HUES48 (cell line): ENCODE results near the gene IL18R1.

Experiments used
- H3K27ac ChIP-seq: one replicate; pipeline ENCODE4 v1.7.0; 2013; ENCODE audit warnings: low read depth, low read length, inconsistent platforms
- H3K27me3 ChIP-seq: 2 replicates; pipeline ENCODE4 v1.6.1; 2013; ENCODE audit warnings: mild to moderate bottlenecking, low read length; ENCODE audit not compliant: control insufficient read depth, insufficient read depth
- H3K36me3 ChIP-seq: 2 replicates; pipeline ENCODE4 v1.6.1; 2013; ENCODE audit warnings: low read length; ENCODE audit not compliant: control insufficient read depth, insufficient read depth
- H3K4me1 ChIP-seq: 2 replicates; pipeline ENCODE4 v1.6.1; 2013; ENCODE audit warnings: mild to moderate bottlenecking, low read length; ENCODE audit not compliant: control insufficient read depth, insufficient read depth
- H3K4me3 ChIP-seq: 2 replicates; pipeline ENCODE4 v1.5.1; 2013; ENCODE audit warnings: mild to moderate bottlenecking, low read depth, low read length
- H3K9ac ChIP-seq: 2 replicates; pipeline ENCODE4 v1.6.1; 2013; ENCODE audit warnings: mild to moderate bottlenecking, low read depth, low read length, moderate library complexity
- H3K9me3 ChIP-seq: 2 replicates; pipeline ENCODE4 v1.6.1; 2013; ENCODE audit warnings: low read length; ENCODE audit not compliant: control insufficient read depth, insufficient read depth

IL18R1 gene

DNA sequence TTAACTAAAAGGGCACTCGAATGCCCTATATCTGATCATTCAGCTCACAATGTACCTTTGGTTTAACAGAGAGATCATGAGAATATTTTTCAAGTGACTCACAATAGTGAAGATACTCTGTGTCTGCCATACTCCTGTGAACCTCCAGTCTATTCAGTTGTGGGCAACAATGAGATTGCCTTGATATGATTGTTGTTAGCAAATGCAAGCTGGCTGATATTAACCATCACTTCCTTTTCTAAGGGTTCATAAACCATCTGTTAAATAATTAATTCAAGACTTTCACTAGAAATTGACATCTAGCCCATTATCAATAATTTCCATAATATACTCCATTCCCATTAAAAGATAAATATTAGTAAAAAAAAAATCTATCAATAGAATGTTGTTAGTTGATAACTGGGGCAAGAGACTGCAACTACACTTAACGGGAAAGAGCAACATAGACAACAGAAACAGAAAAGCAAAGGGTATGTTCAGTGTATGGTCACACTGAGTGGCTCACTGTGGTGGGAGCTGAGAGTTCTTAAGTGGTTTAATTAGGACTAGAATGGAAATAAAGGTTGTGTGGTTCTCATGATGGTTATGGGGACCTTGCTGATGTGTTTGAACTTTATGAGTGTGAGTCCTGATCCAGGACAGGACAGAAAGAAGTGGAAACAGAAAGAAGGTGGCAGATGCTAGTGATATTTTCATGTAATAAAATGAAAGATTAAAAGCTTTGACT is 79.2 kb downstream of the IL18R1 start:
- Histone ChIP-seq H3K9ac (no peak overlapping the region), H3K27ac (no peak overlapping the region), H3K9me3 (no peaks in the 10 kb centered on the region), H3K36me3 (no peaks in the 10 kb centered on the region), H3K4me3 (no peak overlapping the region), H3K4me1 (no peaks in the 10 kb centered on the region), H3K27me3 (no peaks in the 10 kb centered on the region)

DNA sequence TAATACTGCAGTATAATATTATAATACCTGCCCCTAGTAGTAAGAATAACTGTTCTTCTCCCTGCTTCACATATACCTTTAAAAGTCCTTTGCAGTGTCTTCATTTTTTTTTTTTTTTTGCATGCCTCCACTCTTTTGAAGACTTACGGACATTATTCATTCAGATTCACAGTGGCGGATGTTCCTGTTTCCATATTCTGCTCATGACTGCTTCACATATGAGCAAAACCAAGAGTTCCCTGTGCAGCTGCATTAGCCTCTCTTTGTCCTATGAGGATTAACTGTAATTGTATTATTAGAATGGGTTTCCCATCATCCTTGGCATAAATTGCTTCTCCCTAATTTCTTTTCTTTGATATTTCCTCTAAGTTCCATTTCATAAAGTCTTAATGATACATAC is 80.1 kb downstream of the IL18R1 start:
- H3K9me3 ChIP-seq, result no peaks in the 10 kb centered on the region
- no peaks in the 10 kb centered on the region for H3K27me3 ChIP-seq
- no peaks in the 10 kb centered on the region for H3K4me1 ChIP-seq
- no peaks in the 10 kb centered on the region for H3K36me3 ChIP-seq
- no peak overlapping the region for H3K27ac ChIP-seq
- no peak overlapping the region for H3K9ac ChIP-seq
- H3K4me3 ChIP-seq, result no peak overlapping the region

DNA sequence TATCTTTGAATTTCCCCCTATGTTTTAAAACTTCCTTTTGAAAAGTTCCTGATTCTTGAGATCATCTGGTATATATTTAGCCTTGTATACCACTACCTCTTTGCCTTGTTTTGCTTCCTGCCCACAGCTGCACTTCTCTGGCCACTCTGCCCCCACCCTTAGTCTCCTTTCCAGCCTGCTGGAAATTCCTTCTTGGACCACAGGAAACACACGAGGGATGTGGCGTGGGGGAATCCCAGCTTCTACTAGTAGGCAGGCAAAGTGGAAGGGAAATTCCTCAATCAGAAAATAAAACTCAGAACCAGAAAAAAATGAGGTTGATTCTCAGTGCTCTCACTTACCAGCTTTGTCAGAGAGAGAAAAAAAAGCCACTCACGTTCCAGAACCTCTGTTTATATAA is 80.7 kb downstream of the IL18R1 start:
- no peaks in the 10 kb centered on the region for H3K36me3 ChIP-seq
- H3K9me3 ChIP-seq, result no peaks in the 10 kb centered on the region
- H3K27me3 ChIP-seq, result no peaks in the 10 kb centered on the region
- H3K9ac ChIP-seq, result no peak overlapping the region
- H3K4me1 ChIP-seq, result no peaks in the 10 kb centered on the region
- no peak overlapping the region for H3K4me3 ChIP-seq
- no peak overlapping the region for H3K27ac ChIP-seq

DNA sequence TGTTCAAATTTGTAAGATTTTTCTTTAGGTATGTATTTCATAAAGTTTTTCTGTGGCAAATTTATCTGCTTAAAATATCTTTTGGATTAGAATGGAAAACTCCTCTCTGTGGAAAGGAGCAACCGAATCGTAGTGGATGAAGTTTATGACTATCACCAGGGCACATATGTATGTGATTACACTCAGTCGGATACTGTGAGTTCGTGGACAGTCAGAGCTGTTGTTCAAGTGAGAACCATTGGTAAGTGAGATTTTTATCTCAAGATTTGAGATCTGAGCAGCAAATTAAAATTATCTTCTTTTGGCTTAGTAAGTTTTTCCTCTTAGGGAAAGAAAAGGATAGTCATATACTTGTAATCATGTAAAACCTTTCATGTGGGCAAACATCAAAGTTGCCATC is 81.5 kb downstream of the IL18R1 start:
- Histone ChIP-seq H3K9ac (no peak overlapping the region), H3K36me3 (no peaks in the 10 kb centered on the region), H3K27ac (no peak overlapping the region), H3K27me3 (no peaks in the 10 kb centered on the region), H3K4me1 (no peaks in the 10 kb centered on the region), H3K4me3 (no peak overlapping the region), H3K9me3 (no peaks in the 10 kb centered on the region)

DNA sequence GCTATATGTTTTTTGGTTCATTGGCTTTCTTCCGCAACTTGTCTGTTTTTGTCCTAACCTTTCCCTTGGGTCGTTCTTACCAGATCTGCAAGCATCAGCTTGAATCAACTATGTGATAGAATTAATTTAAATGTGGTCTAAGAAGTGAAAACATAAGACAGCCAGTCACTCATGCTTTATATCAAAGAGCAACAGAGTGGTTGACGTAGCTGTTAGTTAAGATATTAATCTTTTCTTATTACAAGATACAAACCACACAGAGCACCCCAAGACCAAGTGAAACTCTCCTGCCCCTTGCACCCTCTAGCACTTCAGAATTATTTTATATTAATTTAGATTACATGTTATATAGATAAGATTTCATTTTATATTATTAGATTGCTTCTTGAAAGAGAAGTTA is 82.5 kb downstream of the IL18R1 start:
- H3K36me3 ChIP-seq, result no peaks in the 10 kb centered on the region
- 0 out of 2 replicates have a peak, but pooled peaks cover 2% of the 10 kb centered on the region for H3K4me1 ChIP-seq
- no peaks in the 10 kb centered on the region for H3K9me3 ChIP-seq
- no peak overlapping the region for H3K9ac ChIP-seq
- no peak overlapping the region for H3K4me3 ChIP-seq
- no peaks in the 10 kb centered on the region for H3K27me3 ChIP-seq
- H3K27ac ChIP-seq, result no peak overlapping the region

DNA sequence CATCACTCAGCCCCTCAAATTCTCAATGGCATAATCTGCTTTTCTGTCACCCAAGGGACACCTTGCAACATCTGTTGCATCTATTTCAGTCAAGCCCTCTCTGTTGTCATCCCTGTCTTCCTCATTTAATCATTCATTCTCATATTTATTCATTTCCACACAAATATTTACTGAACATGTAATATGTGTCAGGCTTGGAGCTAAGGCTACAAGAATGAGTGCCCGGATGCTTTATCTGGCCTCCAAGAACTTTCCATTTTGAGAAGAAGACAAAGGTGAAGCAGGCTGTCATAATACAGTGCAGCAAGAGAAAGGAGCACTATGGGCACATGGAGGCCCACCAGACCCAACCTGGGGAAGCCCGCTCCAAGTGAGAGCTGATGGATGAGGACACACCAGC is 83.0 kb downstream of the IL18R1 start:
- no peaks in the 10 kb centered on the region for H3K9me3 ChIP-seq
- H3K4me3 ChIP-seq, result no peak overlapping the region
- H3K36me3 ChIP-seq, result no peaks in the 10 kb centered on the region
- no peak overlapping the region for H3K27ac ChIP-seq
- H3K27me3 ChIP-seq, result no peaks in the 10 kb centered on the region
- H3K4me1 ChIP-seq, result 0 out of 2 replicates have a peak, but pooled peaks cover 3% of the 10 kb centered on the region
- H3K9ac ChIP-seq, result no peak overlapping the region

DNA sequence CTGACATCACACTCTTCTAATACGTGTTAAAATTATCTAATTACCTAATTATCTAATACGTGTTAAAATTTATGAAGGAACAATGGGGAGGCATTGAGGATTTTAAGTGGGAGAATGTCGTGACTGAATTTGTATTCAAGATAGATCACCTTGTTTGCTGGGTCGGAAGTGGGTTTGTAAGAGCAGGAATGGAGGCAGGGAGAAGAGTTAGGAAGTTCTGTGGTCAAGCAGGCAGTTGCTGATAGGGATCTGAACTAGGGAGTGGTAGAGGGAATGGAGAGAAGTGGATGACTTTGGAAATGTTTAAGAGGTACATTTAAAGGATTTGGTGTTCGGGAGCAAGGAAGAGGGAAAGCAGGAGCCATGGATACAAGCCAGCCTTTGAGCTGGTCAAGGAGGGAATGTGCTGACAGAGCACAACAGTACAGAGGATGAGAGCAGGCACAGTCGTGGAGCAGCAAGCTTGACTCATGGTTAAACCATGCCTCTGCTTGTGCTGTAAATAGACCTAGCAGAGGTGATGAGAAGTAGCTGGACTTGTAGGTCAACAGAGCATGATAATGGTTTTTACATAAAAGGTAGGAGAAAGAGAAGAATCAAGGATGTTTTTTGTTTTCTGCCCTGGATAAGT is 83.6 kb downstream of the IL18R1 start:
- H3K27ac ChIP-seq, result no peak overlapping the region
- H3K9ac ChIP-seq, result no peak overlapping the region
- H3K36me3 ChIP-seq, result no peaks in the 10 kb centered on the region
- H3K27me3 ChIP-seq, result no peaks in the 10 kb centered on the region
- no peaks in the 10 kb centered on the region for H3K9me3 ChIP-seq
- H3K4me1 ChIP-seq, result 0 out of 2 replicates have a peak, but pooled peaks cover 3% of the 10 kb centered on the region
- H3K4me3 ChIP-seq, result no peak overlapping the region

DNA sequence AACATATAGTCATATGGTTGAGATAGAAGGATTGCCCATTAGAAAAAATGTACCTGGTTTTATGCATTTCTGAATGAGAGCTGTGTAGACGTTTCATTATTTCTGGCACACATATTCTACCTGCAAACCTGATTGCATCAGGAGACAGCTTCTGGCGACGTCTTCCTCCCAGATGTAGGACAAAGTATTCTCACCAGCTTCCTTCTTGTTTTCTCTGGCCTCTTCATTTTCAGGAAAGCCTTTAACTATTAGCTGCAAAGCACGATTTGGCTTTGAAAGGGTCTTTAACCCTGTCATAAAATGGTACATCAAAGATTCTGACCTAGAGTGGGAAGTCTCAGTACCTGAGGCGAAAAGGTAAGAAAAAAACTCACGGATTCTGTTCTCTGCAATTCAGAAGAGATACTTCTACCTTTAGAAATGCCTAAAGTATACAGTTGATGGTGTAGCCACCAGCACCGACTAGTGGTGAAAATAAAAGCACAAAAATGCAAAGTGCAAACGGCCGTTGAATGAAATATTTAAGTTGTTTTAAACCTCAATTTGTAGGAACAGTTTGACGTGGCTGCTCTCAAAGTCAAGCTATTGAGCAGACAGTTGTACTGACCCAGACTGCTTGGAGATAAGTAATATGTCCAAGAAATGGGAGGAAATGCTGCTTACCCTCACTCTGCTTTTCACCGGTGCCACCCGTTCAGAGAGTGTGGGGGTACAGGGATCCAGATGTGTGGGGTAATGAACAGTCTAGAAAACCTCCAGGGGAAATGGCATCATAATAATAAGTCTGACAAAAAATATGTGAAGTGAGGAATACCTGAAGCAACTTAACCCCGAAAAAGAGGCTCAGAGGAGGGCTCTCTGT is 87.6 kb downstream of the IL18R1 start:
- Histone ChIP-seq H3K9me3 (no peaks in the 10 kb centered on the region), H3K36me3 (no peaks in the 10 kb centered on the region), H3K27me3 (no peaks in the 10 kb centered on the region), H3K27ac (no peak overlapping the region), H3K4me3 (no peak overlapping the region), H3K4me1 (0 out of 2 replicates have a peak, but pooled peaks cover 3% of the 10 kb centered on the region), H3K9ac (no peak overlapping the region)

DNA sequence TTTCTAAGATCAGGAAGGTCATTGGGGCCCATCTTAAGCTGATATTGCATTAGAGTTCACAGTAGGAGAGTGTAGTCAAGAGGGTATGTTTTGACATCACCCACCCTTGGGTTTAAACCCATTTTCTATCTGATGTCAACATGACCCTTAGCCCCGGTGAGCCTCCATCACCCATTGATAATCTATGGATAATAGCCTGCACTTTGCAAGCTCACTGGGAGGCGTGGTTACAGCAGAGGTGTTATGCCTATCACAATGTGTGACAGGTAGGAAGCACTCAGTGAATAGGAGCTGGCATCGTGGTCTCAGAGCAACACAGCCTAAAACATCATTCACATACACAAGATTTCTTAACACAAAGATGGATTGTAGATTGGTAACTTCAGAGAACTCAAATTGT is 88.6 kb downstream of the IL18R1 start:
- Histone ChIP-seq H3K9ac (no peak overlapping the region), H3K4me3 (no peak overlapping the region), H3K9me3 (no peaks in the 10 kb centered on the region), H3K36me3 (no peaks in the 10 kb centered on the region), H3K27me3 (no peaks in the 10 kb centered on the region), H3K27ac (no peak overlapping the region), H3K4me1 (0 out of 2 replicates have a peak, but pooled peaks cover 3% of the 10 kb centered on the region)

DNA sequence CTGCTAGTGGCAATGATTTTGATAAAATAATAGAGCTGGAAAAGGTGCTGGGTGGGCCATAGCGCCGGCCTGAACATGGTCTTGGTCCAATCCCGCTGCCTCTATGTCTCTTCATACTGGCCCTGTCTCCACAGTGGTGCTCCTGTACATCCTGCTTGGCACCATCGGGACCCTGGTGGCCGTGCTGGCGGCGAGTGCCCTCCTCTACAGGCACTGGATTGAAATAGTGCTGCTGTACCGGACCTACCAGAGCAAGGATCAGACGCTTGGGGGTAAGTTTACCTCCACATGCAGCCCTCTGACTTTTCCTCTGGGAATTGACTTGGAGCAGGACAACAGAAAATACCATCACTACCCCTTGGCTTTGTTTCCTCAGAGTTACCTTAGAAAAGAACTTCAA is 91.3 kb downstream of the IL18R1 start:
- no peak overlapping the region for H3K4me3 ChIP-seq
- no peaks in the 10 kb centered on the region for H3K36me3 ChIP-seq
- 0 out of 2 replicates have a peak, but pooled peaks cover 3% of the 10 kb centered on the region for H3K4me1 ChIP-seq
- H3K27ac ChIP-seq, result no peak overlapping the region
- no peak overlapping the region for H3K9ac ChIP-seq
- no peaks in the 10 kb centered on the region for H3K27me3 ChIP-seq
- no peaks in the 10 kb centered on the region for H3K9me3 ChIP-seq
